NOMO-1 (cell line): ENCODE results near the gene HIVEP3.
"Not testable (repeated sequence)": the region's sequence is repeated elsewhere in the genome, so short reads cannot be mapped to it uniquely, and the experiment has no call there.

Experiments
- DNase-seq, 2 experiments: peaks; one replicate each; lab custom pipeline; 2025; ENCODE audit not compliant: unreplicated experiment in 2 of 2; lab: John Stamatoyannopoulos, UW

HIVEP3 gene

DNA sequence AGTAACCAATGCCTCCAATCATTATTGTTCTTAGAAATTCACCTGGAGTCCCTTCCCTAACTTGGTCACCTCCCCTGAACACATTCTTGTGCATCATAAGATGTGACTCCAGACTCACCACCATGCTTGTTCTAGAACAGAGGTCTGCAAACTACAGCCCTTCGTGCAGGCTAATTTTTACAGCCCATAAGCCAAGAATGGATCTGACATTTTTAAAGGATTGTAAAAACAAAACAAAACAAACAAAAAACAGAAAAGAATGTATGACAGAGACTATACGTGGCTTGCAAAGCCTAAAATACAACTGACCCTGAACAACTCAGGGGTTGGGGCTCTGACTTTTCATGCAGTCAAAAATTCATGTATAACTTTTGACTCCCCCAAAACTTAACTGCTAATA, 6.2 kb upstream of the HIVEP3 start:
- DNase-seq, result no peak

DNA sequence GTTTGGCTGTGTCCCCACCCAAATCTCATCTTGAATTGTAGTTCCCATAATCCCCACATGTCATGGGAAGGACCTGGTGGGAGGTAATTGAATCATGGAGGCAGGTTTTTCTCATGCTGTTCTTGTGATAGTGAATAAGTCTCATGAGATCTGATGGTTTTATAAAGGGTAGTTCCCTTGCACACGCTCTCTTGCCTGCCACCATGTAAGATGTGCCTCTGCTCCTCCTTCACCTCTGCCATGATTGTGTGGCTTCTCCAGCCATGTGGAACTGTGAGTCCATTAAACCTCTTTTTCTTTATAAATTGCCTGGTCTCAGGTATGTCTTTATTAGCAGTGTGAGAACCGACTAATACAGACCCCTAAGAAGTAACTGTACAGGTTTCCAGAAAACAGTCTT, 2.5 kb upstream of the HIVEP3 start:
- DNase-seq, result not testable (repeated sequence)

DNA sequence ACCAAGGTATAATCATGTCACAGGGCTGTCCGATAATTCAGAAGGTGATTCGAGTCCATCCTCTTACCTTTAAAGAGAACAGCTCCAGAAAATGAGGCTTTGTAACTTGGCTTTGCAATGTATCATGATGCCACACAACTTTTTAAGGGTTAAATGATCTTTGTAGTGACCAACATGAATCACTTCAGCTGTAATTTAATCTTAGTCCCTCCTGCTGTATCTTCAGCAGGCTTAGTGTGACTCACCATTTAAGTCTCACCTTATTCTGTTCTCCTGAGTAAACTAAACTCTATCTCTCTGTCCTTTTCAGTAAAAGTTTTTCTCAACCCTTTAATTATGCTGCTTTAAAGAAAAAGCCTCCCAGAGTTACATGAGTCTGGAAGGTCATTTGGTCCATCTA, 1.9 kb upstream of the HIVEP3 start:
- no peak for DNase-seq

DNA sequence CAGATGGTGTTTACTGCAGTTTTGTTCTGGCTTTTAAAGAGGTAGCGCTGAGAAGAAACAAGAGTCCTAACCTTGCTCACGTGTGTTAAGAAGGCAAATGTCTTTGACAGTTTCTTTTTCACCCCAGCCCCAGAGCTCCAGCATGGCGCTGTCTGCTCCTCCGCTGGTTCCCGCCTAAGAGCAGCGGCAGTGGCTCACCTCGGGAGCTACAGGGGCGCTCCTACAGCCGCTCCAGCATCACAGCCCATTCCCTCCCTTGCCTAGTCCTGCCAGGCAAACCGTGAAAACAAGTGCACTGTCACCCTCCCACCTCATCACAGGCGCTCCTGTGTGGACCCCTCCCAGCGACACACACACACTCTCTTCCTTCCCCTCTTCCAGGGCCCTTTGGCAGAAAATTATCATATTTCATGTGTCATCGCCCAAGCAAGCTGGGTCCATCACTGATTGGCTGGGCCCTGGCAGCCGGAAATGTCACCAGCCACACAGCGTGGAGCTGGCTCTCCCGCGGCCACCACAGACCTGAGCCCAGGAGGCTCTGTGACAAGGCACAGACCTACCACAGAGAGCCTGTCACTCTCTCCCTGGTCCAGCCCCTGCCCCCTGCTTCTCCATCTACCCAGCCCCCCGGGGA, 1.2 kb upstream of the HIVEP3 start:
- DNase-seq, result peak; percentile 20 to 41

DNA sequence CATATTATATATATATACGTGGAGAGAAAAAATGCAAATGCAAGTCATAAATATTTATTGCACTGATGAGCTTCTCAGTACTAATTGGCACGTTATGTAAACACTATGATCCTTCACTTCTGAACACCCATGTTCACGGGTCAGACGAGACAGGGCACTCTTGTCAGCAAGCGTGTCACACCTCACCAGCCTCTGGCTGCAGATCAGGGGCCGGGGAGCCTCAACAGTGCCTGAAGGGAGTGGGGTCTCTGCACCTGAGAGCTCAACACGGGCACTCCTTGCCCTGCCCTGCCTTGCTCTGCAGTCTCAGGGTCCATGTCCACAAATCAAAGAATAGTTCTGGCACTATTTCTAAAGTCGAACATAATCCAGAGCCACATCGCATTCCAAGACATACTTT, 409 bp upstream of the HIVEP3 start:
- DNase-seq, result no peak

DNA sequence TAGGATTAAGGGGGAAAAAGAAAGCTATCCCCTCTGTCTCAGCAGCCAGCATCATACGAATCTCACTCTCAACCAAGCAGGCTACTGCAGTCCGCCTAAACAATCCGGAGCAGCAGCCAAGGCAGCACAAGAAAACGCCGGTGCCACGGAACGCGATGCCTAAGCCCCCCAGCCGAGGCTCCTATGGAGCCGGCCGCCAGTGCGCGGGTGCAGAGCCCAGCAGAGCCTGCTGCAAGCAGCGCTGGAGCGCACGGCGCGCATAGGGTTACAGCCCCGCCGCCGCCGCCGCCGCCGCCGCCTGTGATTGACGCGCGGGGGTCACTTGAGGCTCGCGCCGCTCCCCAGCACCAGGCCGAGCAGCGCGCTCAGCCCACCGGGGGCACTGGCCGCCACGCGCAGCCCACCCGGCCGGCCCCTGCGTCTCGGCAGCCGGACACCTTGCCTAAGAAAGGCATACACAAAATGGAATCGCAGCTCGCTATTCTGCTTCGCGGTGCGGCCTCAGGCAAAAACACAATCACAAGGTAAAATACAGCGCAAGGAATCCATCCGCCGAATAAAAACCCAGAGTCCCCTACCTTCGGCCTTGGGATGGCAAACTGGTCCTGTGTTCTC, 780 bp downstream of the HIVEP3 start:
- DNase-seq, result no peak

DNA sequence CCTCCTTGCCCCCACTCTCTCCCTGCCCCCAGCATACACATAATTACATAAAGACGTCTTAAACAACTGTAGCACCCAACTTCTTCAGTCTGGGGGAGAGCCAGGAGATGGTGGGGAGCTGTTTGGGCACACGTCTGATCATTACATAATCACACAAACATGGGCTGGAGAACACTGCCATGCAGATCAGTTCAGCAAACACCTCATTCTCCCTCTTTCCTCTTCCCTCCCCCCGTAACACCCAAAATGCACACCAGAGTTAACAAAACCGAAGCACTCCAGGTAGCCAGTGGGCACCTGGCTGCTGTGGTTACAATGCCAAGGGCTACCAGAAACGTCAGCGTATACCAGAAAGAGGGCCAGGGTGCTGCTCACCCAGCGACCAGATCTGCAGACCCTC, 1.6 kb downstream of the HIVEP3 start:
- DNase-seq, result no peak

DNA sequence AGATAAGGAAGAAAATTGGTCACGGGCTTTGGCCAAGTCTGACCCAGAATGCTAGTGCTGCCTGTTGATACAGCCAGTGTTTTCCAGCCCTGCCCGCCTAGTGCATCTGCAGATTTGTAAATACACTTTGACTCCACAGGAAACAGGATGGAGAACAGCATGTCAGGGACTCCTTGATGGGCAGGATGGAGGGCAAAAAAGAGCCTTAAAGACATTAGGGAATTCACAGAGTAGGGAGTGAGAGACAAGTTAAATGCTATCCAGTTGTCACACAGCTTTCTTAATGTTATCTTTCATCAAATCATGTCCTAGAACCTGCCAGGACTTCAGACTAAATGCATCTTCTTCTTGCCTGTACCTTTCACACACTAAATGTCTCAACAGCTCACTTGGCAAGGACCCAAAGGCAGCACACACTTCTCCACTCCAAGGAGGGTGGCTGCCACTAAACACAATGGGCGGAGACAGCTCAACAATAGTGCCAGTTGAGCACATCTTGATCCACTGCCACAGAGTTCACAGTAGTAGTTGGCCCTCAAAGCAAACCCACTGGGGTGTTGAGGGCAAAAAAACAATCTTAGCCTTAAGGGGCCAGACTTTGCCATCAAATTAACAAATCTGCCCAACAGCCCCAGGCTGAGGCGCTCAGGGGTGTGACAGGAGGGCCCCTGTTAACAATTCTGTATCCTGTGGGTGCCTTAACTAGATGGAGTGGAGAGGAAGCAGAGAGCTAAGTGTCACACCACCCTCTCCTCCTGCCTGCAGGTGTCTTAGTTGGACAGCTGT, 2.7 kb downstream of the HIVEP3 start:
- no peak for DNase-seq

DNA sequence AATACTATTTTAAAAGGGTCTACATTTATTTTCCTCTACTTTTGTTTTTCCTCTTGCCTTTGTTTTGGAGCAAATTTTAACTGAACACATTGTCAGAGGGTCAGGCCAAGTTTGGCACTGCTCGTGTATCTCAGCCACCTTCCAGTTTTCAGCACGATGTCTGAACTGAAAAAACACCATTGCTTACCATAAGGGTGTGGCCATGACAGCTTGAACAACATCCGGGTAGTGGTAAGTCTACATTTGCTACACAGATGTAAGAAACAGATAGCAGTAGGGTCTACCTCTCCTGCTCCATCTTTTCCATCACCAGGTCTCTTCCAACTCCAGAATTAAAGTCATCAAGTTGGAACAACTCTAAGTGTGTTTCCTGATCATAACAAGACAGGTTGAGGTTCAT, 4.2 kb downstream of the HIVEP3 start:
- DNase-seq, result no peak

DNA sequence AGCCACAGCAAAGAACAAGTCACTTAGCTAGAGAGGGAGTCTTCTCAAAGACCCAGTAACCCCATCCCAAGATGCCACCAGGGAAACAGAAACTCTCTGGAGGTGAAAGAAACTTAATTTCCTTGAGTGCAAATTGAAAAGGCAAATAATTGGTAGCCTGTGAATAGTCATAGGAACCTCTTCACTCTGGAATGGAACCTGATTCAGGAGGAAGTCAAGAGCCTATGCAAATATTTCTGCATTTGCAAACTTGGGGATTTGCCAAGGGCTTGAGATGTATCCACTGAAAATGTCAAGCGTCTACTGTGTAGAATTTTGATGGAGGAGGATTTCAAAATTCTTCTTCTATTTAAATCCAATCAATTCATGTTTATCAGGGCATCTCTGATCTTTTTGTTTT, 5.7 kb downstream of the HIVEP3 start:
- DNase-seq, result no peak

DNA sequence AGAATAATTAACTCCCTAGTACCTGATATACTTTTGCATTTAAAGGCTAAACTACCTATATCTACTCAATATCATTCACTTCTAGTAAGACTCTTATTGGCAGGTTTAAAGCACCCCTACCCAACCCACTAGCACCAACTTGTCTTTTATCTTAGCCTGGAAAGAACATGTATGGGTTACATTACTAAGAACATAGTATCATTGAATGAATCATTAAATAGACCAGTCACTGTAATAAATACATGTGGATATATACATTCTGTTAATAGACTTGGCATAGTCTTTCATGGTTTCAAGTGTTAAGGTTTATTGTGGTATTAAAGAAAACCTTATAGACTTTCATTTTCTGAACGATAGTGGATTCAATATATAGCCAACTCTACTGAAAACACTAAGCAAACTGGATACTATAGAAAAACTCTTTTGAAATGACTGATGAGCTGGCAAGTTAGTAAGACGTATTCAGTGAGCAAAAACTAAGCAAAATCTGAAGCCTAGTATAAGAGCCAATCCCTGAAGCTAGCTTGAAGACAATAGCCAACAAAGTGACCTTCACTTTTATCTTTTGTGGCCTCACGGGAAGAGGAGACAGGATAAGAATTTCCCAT, 10.3 kb downstream of the HIVEP3 start:
- no peak for DNase-seq

DNA sequence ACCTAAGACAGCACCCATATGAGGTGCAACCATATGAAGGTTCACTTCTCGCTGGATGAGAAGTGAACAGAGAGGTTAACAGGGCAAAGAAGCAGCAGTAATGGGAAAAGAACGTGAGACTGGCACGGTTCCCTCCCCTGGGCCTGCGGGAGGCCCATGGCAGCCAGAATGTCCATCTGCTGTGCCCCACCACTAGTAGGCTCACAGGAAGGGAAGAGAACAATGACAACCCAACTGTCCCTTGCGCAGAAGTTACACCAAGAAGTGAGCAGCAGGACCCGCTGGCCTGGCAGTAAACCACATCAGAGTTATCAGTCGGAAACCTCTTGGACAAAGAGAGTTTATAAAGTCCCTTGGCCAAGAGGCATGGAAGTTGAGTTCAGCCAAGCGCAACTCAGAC, 11.3 kb downstream of the HIVEP3 start:
- no peak for DNase-seq

DNA sequence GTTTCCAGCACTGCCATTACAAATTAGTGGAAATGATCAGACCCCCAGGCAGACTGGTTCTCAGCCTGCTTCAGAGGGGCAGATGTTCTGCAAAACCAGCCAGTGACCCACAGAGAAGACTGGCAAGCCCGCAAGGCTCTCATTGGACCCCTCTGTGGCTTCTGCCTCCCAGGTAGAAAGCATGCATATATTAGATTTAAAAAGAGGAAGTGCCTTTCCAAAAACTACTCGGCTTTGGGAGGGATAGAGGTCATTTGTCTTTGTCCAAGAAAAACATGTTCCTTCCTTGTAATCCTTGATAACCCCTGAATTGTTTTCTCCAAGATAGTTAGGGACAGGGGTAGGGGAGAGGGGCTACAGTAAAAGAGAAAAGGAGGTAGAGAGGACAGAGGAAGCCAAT, 11.8 kb downstream of the HIVEP3 start:
- peak; percentile 3 to 29 for DNase-seq

DNA sequence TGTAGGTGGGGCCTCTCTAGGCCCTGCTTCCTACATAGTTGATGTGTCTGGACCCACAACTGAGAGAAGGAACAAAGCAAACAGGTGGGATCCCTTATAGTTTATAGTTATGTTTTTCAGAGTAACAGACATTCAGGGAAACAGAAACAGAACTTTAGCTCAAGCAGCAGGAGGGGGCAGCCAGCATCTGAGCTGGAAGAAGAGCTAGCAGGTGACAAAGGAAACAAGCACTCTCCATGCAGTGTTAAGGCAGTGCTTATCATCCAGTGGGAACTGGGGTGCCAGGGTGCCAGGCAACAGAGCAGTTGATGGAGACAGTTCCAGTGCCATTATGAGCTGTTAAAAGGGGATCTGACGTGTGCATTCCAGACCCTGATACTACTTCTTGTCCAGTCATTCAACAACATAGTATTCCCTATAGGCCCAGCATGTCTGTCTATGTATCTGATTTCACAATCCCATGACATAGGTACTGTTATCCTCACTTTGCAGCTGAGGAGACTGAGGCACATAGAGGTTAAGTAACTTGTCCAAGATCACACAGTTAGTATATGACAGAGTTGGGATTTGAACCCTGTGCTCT, 13.5 kb downstream of the HIVEP3 start:
- DNase-seq, result no peak

DNA sequence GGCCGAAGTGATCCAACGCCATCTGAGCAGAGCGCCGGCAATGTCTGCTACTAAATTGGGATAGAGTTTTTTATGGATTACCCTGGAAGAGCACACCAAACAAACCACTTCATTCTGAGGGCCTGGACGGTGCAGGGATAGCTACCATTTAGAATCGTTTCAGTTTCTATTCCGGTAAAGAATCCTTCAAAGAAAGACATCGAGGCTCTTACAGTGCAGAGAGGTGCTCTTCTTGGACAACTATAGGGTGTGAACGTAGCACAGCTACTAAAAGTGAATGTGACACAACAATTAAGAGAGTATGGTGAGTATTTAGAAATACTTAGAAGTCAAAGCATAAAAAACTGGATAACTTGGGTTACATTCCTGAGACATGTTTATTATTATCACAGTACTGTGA, 16.1 kb downstream of the HIVEP3 start:
- DNase-seq, result no peak

DNA sequence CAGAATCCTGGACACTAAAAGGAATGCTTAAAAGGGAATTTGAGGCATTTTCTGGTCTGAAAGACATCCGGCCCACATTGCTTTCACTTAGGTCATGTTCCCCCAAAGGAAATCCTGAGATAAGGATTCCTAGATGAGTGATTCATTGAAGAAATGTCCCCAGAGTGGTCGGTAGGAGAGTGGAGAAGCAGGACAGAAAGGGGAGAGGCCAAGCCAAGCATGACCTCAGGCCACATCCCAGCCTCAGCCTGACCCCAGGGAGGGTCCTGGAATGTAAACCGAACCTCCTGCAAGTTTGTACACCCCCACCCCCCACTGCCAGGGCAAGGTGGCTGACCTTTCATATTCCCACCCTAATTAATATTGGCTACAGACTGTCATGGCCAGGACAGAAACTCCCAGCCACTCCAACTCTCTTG, 16.6 kb downstream of the HIVEP3 start:
- no peak for DNase-seq

DNA sequence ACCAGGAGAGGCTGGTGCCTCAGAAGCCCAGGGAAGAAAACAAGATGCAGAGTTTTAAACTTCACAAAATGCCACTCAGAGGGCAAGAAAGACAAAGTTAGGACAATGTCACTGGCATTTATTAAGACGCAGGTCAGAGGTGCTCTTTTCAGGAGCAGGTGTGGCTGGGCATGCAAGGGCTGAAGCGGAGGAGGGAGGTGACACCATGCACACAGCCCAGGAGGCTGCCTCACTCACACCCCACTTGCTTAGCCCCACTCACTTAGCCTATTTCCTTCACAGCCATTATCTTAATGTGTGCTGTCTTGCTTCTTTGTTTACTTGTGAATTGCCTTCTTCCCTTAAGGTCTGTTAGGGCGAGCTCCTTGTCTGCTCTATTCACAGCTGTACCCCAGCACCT, 17.2 kb downstream of the HIVEP3 start:
- no peak for DNase-seq

DNA sequence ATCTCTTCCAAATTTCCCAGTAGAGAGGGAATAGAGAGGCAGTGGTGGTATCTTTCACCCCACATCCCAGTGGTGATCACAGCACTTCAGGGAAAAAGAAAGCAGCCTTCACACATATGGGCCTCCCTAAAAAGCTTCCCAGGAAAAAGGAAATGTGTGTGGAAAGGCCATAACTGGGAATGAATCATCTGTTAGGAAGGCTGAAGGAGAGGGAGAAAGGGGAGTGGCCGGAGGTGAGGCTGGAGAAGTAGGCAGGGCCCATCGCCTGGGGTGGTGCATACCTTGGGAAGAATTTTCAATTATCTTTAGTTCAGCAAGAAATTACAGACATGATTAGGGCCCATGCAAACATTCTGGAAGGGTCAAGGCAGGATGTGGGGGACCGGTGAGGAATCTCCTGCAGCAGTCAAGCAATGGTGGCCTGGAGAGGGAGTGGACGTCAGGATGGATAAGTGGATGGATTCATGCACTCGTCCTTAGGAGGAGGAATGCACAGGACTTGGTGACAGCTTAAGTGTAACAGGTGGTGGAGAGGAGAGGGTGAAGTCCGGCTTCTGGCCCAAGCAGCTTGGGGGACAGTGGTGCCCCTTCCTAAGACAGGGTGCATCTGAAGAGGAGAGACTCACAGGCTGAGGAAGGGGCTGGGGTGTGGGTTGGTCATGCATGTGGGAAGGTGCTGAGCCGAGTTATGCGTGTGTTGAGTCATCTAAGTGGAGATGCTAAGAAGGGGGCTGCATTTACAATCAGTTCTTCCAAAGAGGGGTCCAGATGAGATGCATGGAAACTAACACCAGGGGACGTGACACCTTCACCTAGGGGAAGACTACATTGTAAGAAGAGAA, 17.9 kb downstream of the HIVEP3 start:
- DNase-seq, result no peak

DNA sequence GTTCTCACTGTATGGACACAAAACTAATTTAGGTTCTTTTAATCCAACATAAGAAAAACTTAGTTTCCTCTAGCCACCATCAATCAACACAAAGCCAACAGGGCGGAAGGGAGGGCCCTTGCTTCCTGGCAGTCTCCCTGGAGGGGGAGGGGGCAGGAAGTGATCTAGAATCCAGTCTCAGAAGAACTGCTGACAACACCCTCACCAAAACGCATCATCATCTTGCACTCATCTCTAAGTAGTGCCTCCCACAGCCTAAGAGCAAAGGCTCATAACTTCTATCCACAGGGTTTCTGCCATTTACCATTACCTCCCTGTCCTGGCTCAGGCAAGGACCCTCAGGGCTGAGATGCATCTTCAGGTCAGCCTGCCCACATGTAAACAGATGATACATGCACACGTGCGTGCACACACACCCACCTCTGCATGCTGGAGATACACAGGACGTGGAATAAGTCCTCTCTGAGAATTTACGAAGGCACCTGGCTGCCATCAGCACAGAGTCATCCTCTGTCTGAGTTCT, 20.5 kb downstream of the HIVEP3 start:
- DNase-seq, result peak; percentile 3 to 13

DNA sequence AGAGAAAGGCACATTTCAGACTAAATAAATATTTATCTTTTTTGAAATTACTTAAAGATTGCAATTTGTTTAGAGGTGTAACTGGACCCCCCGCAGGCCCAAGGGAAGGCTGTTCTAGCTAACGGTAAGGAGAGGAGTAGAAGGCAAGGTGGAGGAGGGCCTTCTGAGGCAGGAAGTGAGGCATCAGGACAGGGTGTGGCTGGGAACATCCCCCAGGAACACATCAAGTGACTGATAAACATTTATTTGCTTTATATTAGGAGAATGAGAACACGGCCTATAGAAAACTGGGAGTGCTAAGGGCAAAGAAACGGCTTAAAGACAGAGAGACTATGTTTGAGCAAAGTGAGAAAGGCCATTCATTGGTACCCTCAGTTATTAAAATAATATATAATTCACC, 23.2 kb downstream of the HIVEP3 start:
- no peak for DNase-seq
